IPS DF 19.7 (cell line): ENCODE measurements around the gene NUP58.
"Not testable (repeated sequence)": the region's sequence is repeated elsewhere in the genome, so short reads cannot be mapped to it uniquely, and the experiment has no call there.

ENCODE experiments used
- DNase-seq: peaks from one replicate; pipeline ENCODE4 v3.0.0-alpha.2; 2013; ENCODE audit warnings: low read depth, low spot score

The NUP58 gene

GRCh38 chr13:25306671-25307464 is 5.4 kb downstream of the NUP58 start:
- no peak for DNase-seq

GRCh38 chr13:25310891-25311290 is 9.5 kb downstream of the NUP58 start:
- DNase-seq = no peak

- DNase-seq = not testable (repeated sequence)
These were observed 17.5 kb downstream of the NUP58 start for GRCh38 chr13:25318946-25319345.

GRCh38 chr13:25319771-25320170 is 18.3 kb downstream of the NUP58 start:
- no peak for DNase-seq

- no peak for DNase-seq
These were observed 22.7 kb downstream of the NUP58 start for GRCh38 chr13:25324100-25324499.

- DNase-seq = no peak
These were observed 28.3 kb downstream of the NUP58 start for GRCh38 chr13:25329706-25330105.

GRCh38 chr13:25330541-25330940 is 29.1 kb downstream of the NUP58 start:
- no peak for DNase-seq

- no peak for DNase-seq
These were observed 34.4 kb downstream of the NUP58 start for GRCh38 chr13:25335856-25336255.

- no peak for DNase-seq
These were observed 44.2 kb downstream of the NUP58 start for GRCh38 chr13:25345576-25345975.

GRCh38 chr13:25347151-25347550 is 45.7 kb downstream of the NUP58 start:
- DNase-seq = no peak

GRCh38 chr13:25351404-25351803 is 50.0 kb downstream of the NUP58 start:
- no peak for DNase-seq

- no peak for DNase-seq
These were observed 50.8 kb downstream of the NUP58 start for GRCh38 chr13:25352230-25352629.

- no peak for DNase-seq
These were observed 51.4 kb downstream of the NUP58 start for GRCh38 chr13:25352806-25353205.

GRCh38 chr13:25353344-25353743 is 51.9 kb downstream of the NUP58 start:
- no peak for DNase-seq

GRCh38 chr13:25354377-25354776 is 53.0 kb downstream of the NUP58 start:
- DNase-seq = no peak

- DNase-seq = not testable (repeated sequence)
These were observed 59.0 kb downstream of the NUP58 start for GRCh38 chr13:25360443-25360842.

- DNase-seq = no peak
These were observed 64.4 kb downstream of the NUP58 start for GRCh38 chr13:25365720-25366235.

- DNase-seq = no peak
These were observed 69.9 kb downstream of the NUP58 start for GRCh38 chr13:25371158-25371874.

GRCh38 chr13:25371875-25372283 is 70.5 kb downstream of the NUP58 start, which contains the start of gene ATP8A2:
Gene ATP8A2, plus strand, starts transcription at chr13:25371974. Its CDS starts 239 bp downstream, at chr13:25372213.
- no peak for DNase-seq

GRCh38 chr13:25372284-25373081 is 71.1 kb downstream of the NUP58 start:
- DNase-seq = no peak

GRCh38 chr13:25375727-25376358 is 74.4 kb downstream of the NUP58 start:
- no peak for DNase-seq
